RWPE1 (cell line): ENCODE measurements around the gene PKD1.

Experiments used
- CTCF ChIA-PET: fragments of 350-600 bp; sonication (Branson Sonifier 250); formaldehyde crosslinking; extraction: SDS; loops from one replicate; lab custom pipeline; 2021; lab: Yijun Ruan, JAX
- POLR2A ChIA-PET: fragments of 400-600 bp; formaldehyde crosslinking; extraction: SDS; loops from one replicate; lab custom pipeline; 2020; ENCODE audit warnings: antibody characterized with exemption; ENCODE audit not compliant: low non-redundant PET; lab: Yijun Ruan, JAX
- DNase-seq: peaks from one replicate; pipeline ENCODE4 v3.0.0; 2012; ENCODE audit warnings: low spot score
- H3K27ac ChIP-seq: fragments of 450-650 bp; 2 replicates; pipeline ENCODE4 v1.5.1; 2017
- TF ChIP-seq, protein P1 (sequence below): fragments of 450-650 bp; conservative IDR thresholded peaks from 2 replicates; pipeline ENCODE4 v1.5.1; 2017; ENCODE audit warnings: low read depth, mild to moderate bottlenecking

PKD1 gene

DNA sequence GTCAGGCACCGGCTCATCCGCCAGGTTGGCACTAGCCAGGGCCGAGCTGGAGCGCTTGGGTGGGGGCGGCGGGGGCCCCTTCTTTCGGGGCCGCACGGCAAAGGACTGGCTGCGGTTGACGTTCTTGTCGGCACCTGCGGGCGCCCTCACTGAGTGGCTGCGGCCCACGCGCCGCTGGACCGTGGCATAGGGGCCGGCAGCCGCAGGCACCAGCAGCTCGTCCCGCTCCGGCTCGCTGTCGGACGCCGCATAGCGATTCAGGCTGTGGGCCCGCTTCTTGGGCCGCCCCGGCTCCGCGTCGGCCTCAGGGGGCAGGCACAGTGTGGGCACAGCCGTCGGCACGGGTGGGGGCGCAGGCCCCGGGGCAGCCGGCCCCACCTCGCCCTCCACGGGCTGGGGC, 44.8 kb upstream of the PKD1 start:
- POLR2A ChIA-PET = no interaction called here
- TF ChIP-seq, protein P1, sequence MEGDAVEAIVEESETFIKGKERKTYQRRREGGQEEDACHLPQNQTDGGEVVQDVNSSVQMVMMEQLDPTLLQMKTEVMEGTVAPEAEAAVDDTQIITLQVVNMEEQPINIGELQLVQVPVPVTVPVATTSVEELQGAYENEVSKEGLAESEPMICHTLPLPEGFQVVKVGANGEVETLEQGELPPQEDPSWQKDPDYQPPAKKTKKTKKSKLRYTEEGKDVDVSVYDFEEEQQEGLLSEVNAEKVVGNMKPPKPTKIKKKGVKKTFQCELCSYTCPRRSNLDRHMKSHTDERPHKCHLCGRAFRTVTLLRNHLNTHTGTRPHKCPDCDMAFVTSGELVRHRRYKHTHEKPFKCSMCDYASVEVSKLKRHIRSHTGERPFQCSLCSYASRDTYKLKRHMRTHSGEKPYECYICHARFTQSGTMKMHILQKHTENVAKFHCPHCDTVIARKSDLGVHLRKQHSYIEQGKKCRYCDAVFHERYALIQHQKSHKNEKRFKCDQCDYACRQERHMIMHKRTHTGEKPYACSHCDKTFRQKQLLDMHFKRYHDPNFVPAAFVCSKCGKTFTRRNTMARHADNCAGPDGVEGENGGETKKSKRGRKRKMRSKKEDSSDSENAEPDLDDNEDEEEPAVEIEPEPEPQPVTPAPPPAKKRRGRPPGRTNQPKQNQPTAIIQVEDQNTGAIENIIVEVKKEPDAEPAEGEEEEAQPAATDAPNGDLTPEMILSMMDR = no peak
- H3K27ac ChIP-seq = no peak overlapping the region
- CTCF ChIA-PET = interaction anchor here (1.7 kb wide), 1 partner anchor 14 kb away, joined by 8 read pairs; no protein-coding TSS in a partner anchor
- no peak for DNase-seq

DNA sequence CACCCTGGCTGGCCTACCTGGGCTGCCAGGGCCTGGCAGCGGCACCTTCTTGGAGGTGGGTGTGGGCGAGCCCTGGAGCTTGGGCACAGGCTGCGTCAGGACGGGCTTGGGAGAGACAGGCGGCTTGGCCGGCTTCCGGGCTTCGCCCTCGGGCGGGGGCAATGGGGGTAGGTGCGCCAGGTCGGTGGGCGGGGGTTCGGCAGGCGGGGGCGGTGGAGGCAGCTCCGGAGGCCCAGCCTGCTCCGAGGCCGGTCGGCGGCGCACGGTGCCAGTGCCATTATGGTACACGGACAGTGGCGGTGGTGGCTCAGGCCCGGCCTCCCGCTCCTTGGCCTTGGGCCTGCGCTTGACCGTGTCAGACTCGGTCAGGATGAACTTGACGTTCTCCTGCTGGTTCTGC, 43.9 kb upstream of the PKD1 start:
- no peak for DNase-seq
- CTCF ChIA-PET = no interaction called here
- TF ChIP-seq, protein P1 = no peak
- H3K27ac ChIP-seq = peak overlapping the region; percentile 67
- POLR2A ChIA-PET = no interaction called here

DNA sequence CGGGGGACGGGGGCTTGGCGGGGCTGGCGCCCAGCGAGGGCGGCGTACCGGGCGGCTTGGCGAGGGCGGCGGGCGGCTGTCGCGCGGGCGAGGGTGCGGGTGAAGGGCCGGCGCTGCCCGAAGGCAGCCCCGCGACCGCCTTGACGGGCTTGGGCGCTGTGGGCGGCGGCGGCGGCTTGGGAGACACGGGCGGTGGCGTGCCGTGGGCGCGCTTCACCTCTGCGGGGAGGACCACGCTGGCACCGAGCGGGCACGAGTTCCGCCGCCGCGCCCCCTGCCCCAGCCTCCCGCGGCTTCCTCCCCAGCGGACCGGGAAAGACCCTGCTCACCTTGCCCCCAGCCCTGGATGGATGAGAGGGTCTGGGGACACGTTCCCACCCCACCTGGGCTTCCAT, 43.4 kb upstream of the PKD1 start:
- no peak for DNase-seq
- TF ChIP-seq, protein P1 = no peak
- POLR2A ChIA-PET = no interaction called here
- CTCF ChIA-PET = no interaction called here
- peak overlapping the region; percentile 67 for H3K27ac ChIP-seq

DNA sequence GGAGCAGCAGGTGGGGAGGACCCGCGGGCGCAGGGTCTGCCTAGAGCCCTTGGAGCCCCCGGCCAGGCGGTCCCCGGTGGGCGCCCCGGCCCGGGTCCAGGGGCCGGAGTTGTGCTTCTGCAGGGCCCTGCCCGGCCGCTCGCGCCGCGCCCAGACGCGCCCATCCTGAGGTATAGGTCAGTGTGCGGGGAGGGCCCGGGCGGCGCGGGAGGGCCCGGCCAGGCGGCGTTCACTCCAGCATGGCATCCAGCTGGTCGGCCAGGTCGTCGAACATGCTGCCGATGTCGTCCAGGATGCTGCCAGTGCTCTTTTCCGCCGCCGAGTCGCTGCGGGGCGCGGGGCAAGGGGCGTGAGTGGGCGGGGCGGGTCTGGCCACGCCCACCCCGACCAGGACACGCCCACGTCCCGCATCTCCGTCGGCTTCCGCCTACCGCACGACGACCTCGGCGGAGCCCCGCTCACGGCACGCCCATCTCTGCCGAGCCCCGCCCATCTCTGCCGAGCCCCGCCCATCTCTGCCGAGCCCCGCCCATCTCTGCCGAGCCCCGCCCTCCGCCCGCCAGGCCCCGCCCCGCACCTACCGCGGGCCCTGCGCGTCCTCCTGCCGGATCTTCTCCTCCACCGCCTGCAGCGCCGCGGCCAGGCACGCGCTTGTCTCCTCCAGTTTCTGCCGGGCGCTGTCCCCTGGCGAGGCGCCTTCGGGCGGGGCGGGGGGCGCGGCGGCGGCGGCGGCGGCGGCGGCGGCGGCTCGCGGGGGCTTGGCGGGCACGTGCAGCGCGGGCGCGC, 42.8 kb upstream of the PKD1 start:
- POLR2A ChIA-PET = no interaction called here
- TF ChIP-seq, protein P1 = no peak
- DNase-seq = no peak

DNA sequence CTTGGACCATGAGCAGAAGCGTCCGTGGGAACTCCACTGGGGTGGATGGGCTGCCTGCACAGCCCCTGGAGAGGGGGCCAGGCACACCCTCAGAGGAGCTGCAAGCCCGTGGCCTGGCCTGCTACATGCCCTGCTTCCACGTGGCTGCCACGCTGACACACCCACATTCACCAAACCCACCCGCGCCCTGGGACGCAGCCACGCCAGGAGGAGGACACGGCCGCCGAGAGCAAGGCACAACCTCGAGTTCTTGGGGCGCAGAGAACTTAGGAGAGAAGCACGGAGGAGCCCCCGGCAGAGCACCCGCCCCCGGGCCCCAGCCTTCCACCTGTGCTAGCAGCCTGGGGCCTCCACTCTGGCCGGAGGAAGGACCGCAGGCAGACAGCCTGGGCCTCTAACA, 41.9 kb upstream of the PKD1 start:
- ChIA-PET CTCF (no interaction called here), POLR2A (no interaction called here)

More for the DNA sequence above, 42.8 kb upstream of the PKD1 start:
- peak overlapping the region; percentile 67 for H3K27ac ChIP-seq
- CTCF ChIA-PET = interaction anchor here (0.7 kb wide), 1 partner anchor 270 kb away, joined by 5 read pairs; no protein-coding TSS in a partner anchor

DNA sequence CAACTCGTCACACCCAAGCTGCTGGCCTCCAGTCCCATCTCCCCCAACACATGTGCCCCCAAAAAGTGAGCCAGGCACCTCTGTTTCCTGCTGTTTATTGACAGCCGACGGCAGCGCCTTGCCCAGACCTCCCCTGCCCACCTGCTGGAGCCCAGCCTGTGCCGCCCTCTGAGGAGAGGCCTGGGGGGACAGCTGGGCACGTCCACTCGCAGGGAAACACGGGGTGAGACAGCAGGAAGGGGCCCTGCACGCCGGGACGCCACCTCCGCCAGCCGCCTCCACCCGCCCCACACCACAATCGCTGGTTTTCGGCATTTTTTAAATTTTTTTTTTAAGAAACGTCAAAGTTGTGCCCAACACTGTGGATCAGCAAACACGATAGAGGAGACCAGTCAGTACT, 41.4 kb upstream of the PKD1 start:
- DNase-seq = no peak
- ChIA-PET CTCF (interaction anchor here (1.4 kb wide), 1 partner anchor 17 kb away, joined by 4 read pairs; no protein-coding TSS in a partner anchor), POLR2A (no interaction called here)
- TF ChIP-seq, protein P1 = no peak
- H3K27ac ChIP-seq = peak overlapping the region; percentile 67

More for the DNA sequence above, 41.9 kb upstream of the PKD1 start:
- H3K27ac ChIP-seq = peak overlapping the region; percentile 67
- TF ChIP-seq, protein P1 = no peak
- DNase-seq = no peak
